Progenitor cell of endocrine pancreas (in vitro differentiated cells): ENCODE results near the gene ITGAD. TPM values are rescaled to one million over a fixed set of nuclear protein-coding genes. Genes with fewer than 3 reads are reported as not detected.

Source experiments
- DNase-seq: peaks from one replicate; pipeline ENCODE4 v3.0.0; 2021; ENCODE audit warnings: low spot score; ENCODE audit not compliant: unreplicated experiment
- H3K27ac Mint-ChIP-seq: 2 replicates; pipeline ENCODE4 v1.8.0; 2021; ENCODE audit warnings: mild to moderate bottlenecking, moderate library complexity, mixed read lengths
- H3K27me3 Mint-ChIP-seq: 2 replicates; pipeline ENCODE4 v1.8.0; 2021; ENCODE audit warnings: mixed read lengths
- H3K36me3 Mint-ChIP-seq: 2 replicates; pipeline ENCODE4 v1.8.0; 2022; ENCODE audit warnings: mixed read lengths; ENCODE audit not compliant: insufficient read depth
- H3K4me1 Mint-ChIP-seq: 2 replicates; pipeline ENCODE4 v1.8.0; 2021; ENCODE audit warnings: low read depth, mixed read lengths
- H3K4me3 Mint-ChIP-seq: 2 replicates; pipeline ENCODE4 v1.8.0; 2021; ENCODE audit warnings: low read depth, mild to moderate bottlenecking, moderate library complexity, mixed read lengths
- H3K9me3 Mint-ChIP-seq: 2 replicates; pipeline ENCODE4 v1.8.0; 2021; ENCODE audit warnings: low read depth, mixed read lengths
- total RNA-seq: library from RNA; stranded (reverse); gene quantifications from 2 replicates; pipeline ENCODE4 v1.2.1, GENCODE V29; 2021
- TF ChIP-seq, protein P1 (sequence below): fragments of 200-600 bp; sonication (generic); IDR thresholded peaks from one replicate; pipeline ENCODE4 v1.5.0; 2021; ENCODE audit warnings: antibody characterized with exemption, mild to moderate bottlenecking; ENCODE audit not compliant: unreplicated experiment

ITGAD gene
- total RNA-seq, 1 donor from 2014 or later: not detected

DNA sequence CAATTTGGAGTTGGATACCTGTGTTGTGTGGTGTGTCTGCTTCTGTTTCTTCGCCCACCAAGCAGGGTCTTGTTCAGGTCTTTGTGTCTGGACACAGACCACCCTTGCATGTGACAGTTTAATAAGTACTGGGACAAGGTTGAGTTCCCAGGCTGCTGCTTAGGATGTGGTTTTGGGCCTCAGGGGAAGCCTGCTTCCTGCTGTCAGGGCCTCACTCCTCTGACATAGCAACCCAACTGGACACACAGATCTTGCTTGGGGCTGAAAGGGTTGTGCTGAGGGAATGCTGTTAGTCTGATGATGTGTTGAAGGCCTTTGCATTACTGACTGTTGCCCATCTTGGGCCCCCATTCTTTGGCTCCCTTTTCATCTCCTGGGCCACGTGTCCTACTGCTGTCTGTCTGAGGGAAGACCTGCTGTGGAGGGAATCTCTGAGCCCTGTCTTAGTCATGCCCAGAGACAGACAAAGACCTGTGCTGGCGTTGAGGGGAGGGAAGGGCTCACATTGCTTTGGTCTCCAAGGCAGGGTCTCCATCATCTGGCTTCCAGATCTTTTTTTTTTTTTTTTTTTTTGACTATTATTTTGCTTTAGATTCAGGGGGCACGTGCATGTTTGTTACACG is 74.1 kb downstream of the ITGAD start:
- H3K4me1 Mint-ChIP-seq: peaks cover 3% of the 10 kb centered on the region
- no peak overlapping the region for H3K27ac Mint-ChIP-seq
- no peak for DNase-seq
- no peak overlapping the region for H3K4me3 Mint-ChIP-seq
- peaks cover 10% of the 10 kb centered on the region for H3K36me3 Mint-ChIP-seq
- TF ChIP-seq, protein P1, sequence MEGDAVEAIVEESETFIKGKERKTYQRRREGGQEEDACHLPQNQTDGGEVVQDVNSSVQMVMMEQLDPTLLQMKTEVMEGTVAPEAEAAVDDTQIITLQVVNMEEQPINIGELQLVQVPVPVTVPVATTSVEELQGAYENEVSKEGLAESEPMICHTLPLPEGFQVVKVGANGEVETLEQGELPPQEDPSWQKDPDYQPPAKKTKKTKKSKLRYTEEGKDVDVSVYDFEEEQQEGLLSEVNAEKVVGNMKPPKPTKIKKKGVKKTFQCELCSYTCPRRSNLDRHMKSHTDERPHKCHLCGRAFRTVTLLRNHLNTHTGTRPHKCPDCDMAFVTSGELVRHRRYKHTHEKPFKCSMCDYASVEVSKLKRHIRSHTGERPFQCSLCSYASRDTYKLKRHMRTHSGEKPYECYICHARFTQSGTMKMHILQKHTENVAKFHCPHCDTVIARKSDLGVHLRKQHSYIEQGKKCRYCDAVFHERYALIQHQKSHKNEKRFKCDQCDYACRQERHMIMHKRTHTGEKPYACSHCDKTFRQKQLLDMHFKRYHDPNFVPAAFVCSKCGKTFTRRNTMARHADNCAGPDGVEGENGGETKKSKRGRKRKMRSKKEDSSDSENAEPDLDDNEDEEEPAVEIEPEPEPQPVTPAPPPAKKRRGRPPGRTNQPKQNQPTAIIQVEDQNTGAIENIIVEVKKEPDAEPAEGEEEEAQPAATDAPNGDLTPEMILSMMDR: no peak
- no peaks in the 10 kb centered on the region for H3K9me3 Mint-ChIP-seq
- peaks cover 15% of the 10 kb centered on the region for H3K27me3 Mint-ChIP-seq

DNA sequence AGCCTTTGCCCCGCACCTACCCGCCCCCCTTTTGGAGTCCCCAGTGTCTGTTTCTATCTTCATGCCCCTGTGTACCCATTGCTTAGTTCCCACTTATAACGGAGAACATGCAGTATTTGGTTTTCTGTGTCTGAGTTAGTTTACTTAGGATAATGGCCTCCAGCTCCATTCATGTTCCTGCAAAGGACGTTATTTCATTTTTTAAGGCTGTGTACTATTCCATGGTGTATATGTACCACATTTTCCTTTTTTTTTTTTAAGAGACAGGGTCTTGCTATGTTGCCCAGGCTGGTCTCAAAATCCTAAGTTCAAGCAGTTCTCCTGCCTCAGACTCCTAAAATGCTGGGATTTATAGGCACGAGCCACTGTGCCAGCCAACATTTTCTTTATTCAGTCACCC is 74.7 kb downstream of the ITGAD start:
- Mint-ChIP-seq H3K4me3 (no peak overlapping the region), H3K27ac (no peak overlapping the region), H3K27me3 (peaks cover 21% of the 10 kb centered on the region), H3K4me1 (peaks cover 3% of the 10 kb centered on the region), H3K9me3 (no peaks in the 10 kb centered on the region), H3K36me3 (peaks cover 10% of the 10 kb centered on the region)
- DNase-seq: no peak
- TF ChIP-seq, protein P1: no peak

DNA sequence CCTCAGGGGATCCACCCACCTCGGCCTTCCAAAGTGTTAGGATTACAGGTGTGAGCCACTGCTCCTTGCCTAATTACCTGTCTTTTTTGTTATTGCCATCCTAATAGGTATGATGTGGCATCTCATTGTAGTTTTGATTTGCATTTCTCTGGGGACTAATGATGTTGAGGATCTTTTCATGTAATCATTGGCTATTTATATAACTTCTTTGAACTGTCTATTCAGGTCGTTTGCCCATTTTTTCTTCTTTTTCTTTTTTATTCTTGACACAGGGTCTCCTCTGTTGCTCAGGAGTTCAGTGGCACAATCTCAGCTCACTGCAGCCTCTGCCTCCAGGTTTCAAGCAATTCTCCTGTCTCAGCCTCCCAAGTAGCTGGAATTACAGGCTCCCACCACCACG is 77.5 kb downstream of the ITGAD start:
- no peak for DNase-seq
- Mint-ChIP-seq H3K4me1 (peaks cover 3% of the 10 kb centered on the region), H3K27ac (no peak overlapping the region), H3K36me3 (no peaks in the 10 kb centered on the region), H3K27me3 (peaks cover 49% of the 10 kb centered on the region), H3K9me3 (no peaks in the 10 kb centered on the region), H3K4me3 (no peak overlapping the region)
- TF ChIP-seq, protein P1: no peak

DNA sequence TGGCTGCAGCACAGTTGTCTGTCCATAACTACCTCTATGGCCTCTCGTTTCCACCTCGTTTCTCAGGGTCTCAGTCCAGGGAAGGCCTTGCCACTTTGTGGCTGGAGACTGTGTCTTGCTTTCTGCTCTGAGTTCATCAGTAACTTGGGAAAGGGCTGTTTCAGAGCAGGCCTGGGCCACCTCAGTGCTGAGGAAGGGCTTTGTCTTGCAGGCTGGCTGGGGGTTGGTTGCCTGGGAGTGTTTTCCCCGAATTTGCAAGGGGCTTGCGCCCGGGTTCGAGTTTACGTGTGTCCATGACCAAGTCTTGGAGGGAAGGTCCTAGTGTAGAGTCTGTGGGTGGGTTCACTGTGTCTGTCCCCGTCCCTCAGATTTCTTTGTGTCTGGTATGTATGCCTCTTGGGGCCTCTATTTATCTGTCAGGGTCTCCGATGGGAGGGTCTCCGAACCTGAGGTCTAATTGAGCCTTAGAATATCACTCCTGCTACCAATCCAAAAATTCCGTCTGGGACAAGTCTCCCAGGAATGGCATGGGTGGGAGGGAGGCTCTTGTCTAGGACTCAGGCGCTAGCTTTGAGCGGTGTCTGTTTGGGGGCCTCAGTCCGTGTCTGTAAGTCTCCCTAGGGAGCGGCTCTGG is 78.2 kb downstream of the ITGAD start:
- DNase-seq: no peak
- H3K9me3 Mint-ChIP-seq: no peaks in the 10 kb centered on the region
- H3K36me3 Mint-ChIP-seq: no peaks in the 10 kb centered on the region
- H3K4me1 Mint-ChIP-seq: peaks cover 7% of the 10 kb centered on the region
- no peak overlapping the region for H3K27ac Mint-ChIP-seq
- H3K4me3 Mint-ChIP-seq: peak overlapping the region; percentile 39
- TF ChIP-seq, protein P1: no peak
- H3K27me3 Mint-ChIP-seq: peaks cover 56% of the 10 kb centered on the region

DNA sequence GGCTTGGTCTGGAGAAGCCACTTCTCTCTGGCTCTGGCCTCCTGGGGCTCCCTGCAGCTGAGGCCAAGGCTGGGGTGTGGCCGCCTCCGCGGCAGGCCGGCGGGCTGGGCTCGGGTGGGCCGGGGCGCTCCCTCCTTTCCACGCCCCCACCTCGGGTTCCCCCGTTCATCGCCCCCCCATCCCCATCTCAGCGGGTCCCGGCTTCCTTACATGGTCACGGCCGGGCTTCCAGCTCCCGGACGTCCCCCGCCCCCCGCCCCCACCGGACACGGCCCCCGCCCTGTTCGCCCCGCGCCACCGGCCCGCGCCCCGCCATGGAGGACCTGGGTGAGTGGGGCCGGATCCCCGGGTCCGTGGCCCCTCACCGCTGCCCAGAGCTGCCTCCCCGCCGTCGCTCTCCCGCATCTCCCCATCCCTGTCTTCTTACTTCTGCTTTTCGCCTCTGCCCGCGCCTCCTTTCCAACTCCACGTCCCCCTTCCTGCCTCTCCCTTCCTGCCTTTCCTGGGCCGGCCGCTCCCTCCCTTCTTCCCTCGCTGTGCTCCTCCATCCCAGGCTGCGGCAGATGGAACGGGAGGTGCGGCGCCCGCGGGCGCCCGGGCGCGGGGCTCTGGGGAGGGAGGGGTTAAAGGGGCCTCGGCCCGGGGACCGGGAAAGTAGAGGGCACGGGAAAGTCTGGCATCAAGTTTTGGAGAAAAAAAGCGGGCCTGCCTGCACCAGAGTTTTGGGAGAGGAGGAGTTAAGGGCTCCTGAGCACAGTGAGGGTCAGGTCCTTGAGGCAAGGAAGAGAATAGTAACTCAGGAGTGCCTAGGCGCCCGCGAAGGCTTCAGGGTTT is 79.0 kb downstream of the ITGAD start, which contains the start of gene TGFB1I1:
TSS of gene TGFB1I1 (plus strand) at position 278 of the 834 bp plus-strand sequence. CDS start at position 315, 37 bp downstream.
- no peak for DNase-seq

More for the DNA sequence above, 79.0 kb downstream of the ITGAD start, which contains the start of gene TGFB1I1:
- Mint-ChIP-seq H3K36me3 (no peaks in the 10 kb centered on the region), H3K4me3 (peak within 1 kb of the TSS; percentile 68), H3K27ac (no peak within 1 kb of the TSS), H3K4me1 (peaks cover 11% of the 10 kb centered on the region), H3K9me3 (no peaks in the 10 kb centered on the region), H3K27me3 (peaks cover 60% of the 10 kb centered on the region)
- TF ChIP-seq, protein P1: no peak
